PC-9 (cell line): ENCODE results near the gene RNF44. TPM values are rescaled to one million over a fixed set of nuclear protein-coding genes. Genes with fewer than 3 reads are reported as not detected.
"Not testable (repeated sequence)": the region's sequence is repeated elsewhere in the genome, so short reads cannot be mapped to it uniquely, and the experiment has no call there.

Experiments used
- BruUV-seq: library from RNA; stranded (reverse); fragments of 400-500 nt; replicated peaks from 2 replicates; lab custom pipeline; 2021; lab: Mats Ljungman, UMichigan
- CTCF ChIA-PET: fragments of 300-600 bp; sonication (Branson Sonifier 250); formaldehyde crosslinking; loops from one replicate; lab custom pipeline; 2022; ENCODE audit warnings: antibody characterized with exemption; lab: Charles Lee
- POLR2A ChIA-PET: fragments of 300-600 bp; sonication (Branson Sonifier 250); formaldehyde crosslinking; loops from one replicate; lab custom pipeline; 2022; ENCODE audit warnings: antibody characterized with exemption; ENCODE audit not compliant: unreplicated experiment; lab: Charles Lee
- DNase-seq, 2 experiments: peaks; one replicate each; pipeline versions ENCODE4 v3.0.0 to v3.0.0-alpha.2; 2015 to 2022; ENCODE audit warnings: mixed read lengths in 1 of 2
- H2AFZ ChIP-seq: fragments of 200-600 bp; sonication (generic); 2 replicates; pipeline ENCODE4 v1.8.1; 2017; ENCODE audit warnings: antibody characterized with exemption
- H3F3A ChIP-seq: fragments of 200-600 bp; sonication (generic); 2 replicates; pipeline ENCODE4 v1.8.1; 2017; ENCODE audit warnings: antibody characterized with exemption, mild to moderate bottlenecking, low read depth; ENCODE audit not compliant: insufficient read depth
- H3K27ac ChIP-seq: fragments of 200-600 bp; sonication (generic); 2 replicates; pipeline ENCODE4 v1.6.1; 2016; ENCODE audit warnings: mixed run types
- H3K27me3 ChIP-seq: fragments of 200-600 bp; sonication (generic); 2 replicates; pipeline ENCODE4 v1.6.1; 2016; ENCODE audit warnings: low read depth, mixed run types; ENCODE audit not compliant: insufficient read depth
- H3K36me3 ChIP-seq: fragments of 200-600 bp; sonication (generic); 2 replicates; pipeline ENCODE4 v1.6.1; 2016; ENCODE audit warnings: low read depth, mixed run types
- H3K4me1 ChIP-seq: fragments of 200-600 bp; sonication (generic); replicated peaks from 2 replicates; pipeline ENCODE4 v1.6.1; 2016; ENCODE audit warnings: mixed run types; ENCODE audit not compliant: insufficient read depth
- H3K4me2 ChIP-seq: fragments of 200-600 bp; sonication (generic); 2 replicates; pipeline ENCODE4 v1.6.1; 2017; ENCODE audit warnings: mixed run types
- H3K4me3 ChIP-seq: fragments of 200-600 bp; sonication (generic); 2 replicates; pipeline ENCODE4 v1.6.1; 2016; ENCODE audit warnings: mixed run types
- H3K79me2 ChIP-seq: fragments of 200-600 bp; sonication (generic); 2 replicates; pipeline ENCODE4 v1.6.1; 2017; ENCODE audit warnings: low read depth, mixed run types
- H3K9me2 ChIP-seq: fragments of 200-600 bp; sonication (generic); 2 replicates; pipeline ENCODE4 v1.8.1; 2017; ENCODE audit warnings: mild to moderate bottlenecking; ENCODE audit not compliant: insufficient read depth
- H3K9me3 ChIP-seq: fragments of 200-600 bp; sonication (generic); 2 replicates; pipeline ENCODE4 v1.8.1; 2016; ENCODE audit warnings: low read depth; ENCODE audit not compliant: insufficient read depth
- H4K20me1 ChIP-seq: fragments of 200-600 bp; sonication (generic); 2 replicates; pipeline ENCODE4 v1.8.1; 2017; ENCODE audit not compliant: insufficient read depth
- EZH2 ChIP-seq: fragments of 200-600 bp; sonication (generic); IDR thresholded peaks from 2 replicates; pipeline ENCODE4 v1.8.0; 2017; ENCODE audit warnings: antibody characterized with exemption, low read depth
- intact Hi-C: fragments of 100-400 bp; cut with micrococcal nuclease; formaldehyde crosslinking; loops from one replicate; pipeline ENCODE4 v1.10.0; 2022; ENCODE audit not compliant: unreplicated experiment
- total RNA-seq: library from RNA; stranded (reverse); gene quantifications from 2 replicates; pipeline ENCODE4 v1.2.3, GENCODE V29; 2021
- TF ChIP-seq, protein P1 (sequence below): fragments of 200-600 bp; sonication (generic); conservative IDR thresholded peaks from 2 replicates; pipeline ENCODE4 v1.6.1; 2017; ENCODE audit warnings: mixed run types, antibody characterized with exemption, mild to moderate bottlenecking, moderate library complexity

Gene RNF44
- total RNA-seq, 1 experiment from 2014 or later = 87.4 TPM

- no peaks in the 10 kb centered on the region for H3K9me3 ChIP-seq
- H3K4me3 ChIP-seq = no peak overlapping the region
- peaks cover 60% of the 10 kb centered on the region for H3K36me3 ChIP-seq
- no peak for TF ChIP-seq EZH2
- TF ChIP-seq, protein P1, sequence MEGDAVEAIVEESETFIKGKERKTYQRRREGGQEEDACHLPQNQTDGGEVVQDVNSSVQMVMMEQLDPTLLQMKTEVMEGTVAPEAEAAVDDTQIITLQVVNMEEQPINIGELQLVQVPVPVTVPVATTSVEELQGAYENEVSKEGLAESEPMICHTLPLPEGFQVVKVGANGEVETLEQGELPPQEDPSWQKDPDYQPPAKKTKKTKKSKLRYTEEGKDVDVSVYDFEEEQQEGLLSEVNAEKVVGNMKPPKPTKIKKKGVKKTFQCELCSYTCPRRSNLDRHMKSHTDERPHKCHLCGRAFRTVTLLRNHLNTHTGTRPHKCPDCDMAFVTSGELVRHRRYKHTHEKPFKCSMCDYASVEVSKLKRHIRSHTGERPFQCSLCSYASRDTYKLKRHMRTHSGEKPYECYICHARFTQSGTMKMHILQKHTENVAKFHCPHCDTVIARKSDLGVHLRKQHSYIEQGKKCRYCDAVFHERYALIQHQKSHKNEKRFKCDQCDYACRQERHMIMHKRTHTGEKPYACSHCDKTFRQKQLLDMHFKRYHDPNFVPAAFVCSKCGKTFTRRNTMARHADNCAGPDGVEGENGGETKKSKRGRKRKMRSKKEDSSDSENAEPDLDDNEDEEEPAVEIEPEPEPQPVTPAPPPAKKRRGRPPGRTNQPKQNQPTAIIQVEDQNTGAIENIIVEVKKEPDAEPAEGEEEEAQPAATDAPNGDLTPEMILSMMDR = no peak
- no TSS peak for BruUV-seq
- DNase-seq = no peak
- H2AFZ ChIP-seq = no peak overlapping the region
- H3K4me2 ChIP-seq = no peak overlapping the region
- CTCF ChIA-PET = no interaction called here
- peaks cover 57% of the 10 kb centered on the region for H3F3A ChIP-seq
- H4K20me1 ChIP-seq = peaks cover 18% of the 10 kb centered on the region; the same call in 1 of the 2 replicates
- H3K27ac ChIP-seq = no peak overlapping the region; the same call in 1 of the 2 replicates
- H3K79me2 ChIP-seq = peaks cover 57% of the 10 kb centered on the region
- peaks cover 55% of the 10 kb centered on the region for H3K4me1 ChIP-seq
- intact Hi-C loops = no loop called here
- POLR2A ChIA-PET = no interaction called here
- H3K27me3 ChIP-seq = no peaks in the 10 kb centered on the region
- no peaks in the 10 kb centered on the region for H3K9me2 ChIP-seq
Observed at GRCh38 chr5:176490301-176490700, 46.9 kb downstream of the RNF44 start.

DNA sequence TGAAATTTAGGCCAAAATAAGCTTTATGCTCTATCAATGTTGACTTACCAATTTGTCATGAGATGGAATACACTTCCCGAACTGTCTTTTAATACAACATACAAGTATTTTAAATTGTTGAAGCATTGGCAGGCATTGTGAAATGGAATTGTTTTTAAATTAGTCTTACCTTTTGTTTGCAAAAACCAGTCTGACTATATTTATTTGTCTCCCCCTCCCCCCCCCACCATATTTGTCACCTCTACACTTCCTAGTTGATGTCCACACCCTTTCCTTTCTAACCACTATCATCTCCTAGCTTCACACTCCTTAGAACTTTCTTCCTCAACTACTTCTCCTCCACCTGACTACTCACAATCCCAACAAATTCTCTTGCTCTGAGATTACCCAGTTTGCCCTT, 48.1 kb downstream of the RNF44 start:
- Histone ChIP-seq H3K4me3 (no peak overlapping the region), H3K27me3 (no peaks in the 10 kb centered on the region), H3K36me3 (peaks cover 55% of the 10 kb centered on the region), H3K27ac (peak overlapping the region; percentile 55), H4K20me1 (peaks cover 21% of the 10 kb centered on the region; the same call in 1 of the 2 replicates), H3K79me2 (peaks cover 67% of the 10 kb centered on the region), H3K4me1 (peaks cover 55% of the 10 kb centered on the region), H3F3A (peaks cover 50% of the 10 kb centered on the region), H3K9me2 (no peaks in the 10 kb centered on the region), H2AFZ (no peak overlapping the region), H3K4me2 (peak overlapping the region; percentile 57), H3K9me3 (no peaks in the 10 kb centered on the region)
- no TSS peak for BruUV-seq
- DNase-seq = peak in 1 of 2 experiments; percentile 90
- CTCF ChIA-PET = interaction anchor here (1.0 kb wide), 1 partner anchor 760 kb away, joined by 3 read pairs; no protein-coding TSS in a partner anchor
- TF ChIP-seq EZH2 = no peak
- TF ChIP-seq, protein P1 = no peak
- POLR2A ChIA-PET = interaction anchor here (0.6 kb wide), 1 partner anchor 11 kb away, joined by 5 read pairs; no protein-coding TSS in a partner anchor
- intact Hi-C loops = loop anchor here (1.0 kb wide), 1 partner anchor 8 kb away; no protein-coding TSS in a partner anchor

GRCh38 chr5:176487160-176487559, 50.0 kb downstream of the RNF44 start:
- H4K20me1 ChIP-seq = peaks cover 15% of the 10 kb centered on the region; the same call in 1 of the 2 replicates
- CTCF ChIA-PET = interaction anchor here (0.5 kb wide), 2 partner anchors 15 to 23 kb away, joined by 3 to 5 read pairs; no protein-coding TSS in a partner anchor
- intact Hi-C loops, H2AFZ ChIP-seq, BruUV-seq, H3K9me3 ChIP-seq, H3K4me2 ChIP-seq, H3K27me3 ChIP-seq, DNase-seq, H3K4me3 ChIP-seq, POLR2A ChIA-PET, H3K9me2 ChIP-seq: not testable (repeated sequence)
- peaks cover 66% of the 10 kb centered on the region for H3K79me2 ChIP-seq
- H3F3A ChIP-seq = peaks cover 39% of the 10 kb centered on the region
- H3K4me1 ChIP-seq = peaks cover 51% of the 10 kb centered on the region
- H3K27ac ChIP-seq = peak overlapping the region; percentile 55; the same call in 1 of the 2 replicates
- H3K36me3 ChIP-seq = peaks cover 40% of the 10 kb centered on the region
